ENCODE results near the gene SMYD3.

Gene SMYD3

DNA sequence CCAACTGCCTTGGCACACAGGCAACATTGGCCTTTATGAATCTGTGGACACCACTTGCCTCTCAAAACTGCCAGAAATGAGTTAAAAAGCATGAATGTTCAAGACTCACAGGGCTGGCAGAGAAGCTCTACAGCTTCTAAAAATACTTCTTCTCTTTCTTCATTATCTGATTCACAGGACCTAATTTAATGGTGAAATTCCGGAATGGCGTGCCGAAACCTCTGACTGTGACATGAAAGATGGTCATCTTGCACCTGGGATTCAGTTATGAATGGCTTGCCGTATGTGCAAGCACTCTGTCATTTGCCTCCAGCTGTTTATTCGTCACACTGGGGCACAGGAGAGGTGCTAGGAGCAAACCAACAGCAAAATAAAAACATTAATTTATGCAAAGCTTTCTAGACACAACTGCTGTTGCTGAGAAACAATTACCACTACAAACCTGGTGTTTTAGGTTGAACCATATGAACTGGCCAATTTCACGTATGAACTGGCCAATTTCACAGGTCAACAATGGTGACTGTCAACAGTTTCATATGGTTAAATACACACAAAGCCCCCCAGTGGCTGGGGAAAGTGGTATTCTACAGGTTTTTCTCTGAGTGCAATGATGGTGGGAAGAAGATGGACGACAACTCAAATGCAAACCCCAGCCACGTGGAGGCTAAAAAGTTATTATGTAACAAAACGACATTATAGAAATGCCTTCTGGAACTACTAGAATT is 704.0 kb downstream of the SMYD3 start:
- Histone ChIP-seq H3K9me2 (replicated peaks; ENCODE audit: insufficient read depth, low read length) (no peaks in the 10 kb centered on the region), H3K9me3 (ENCODE audit: insufficient read depth, low read length) (no peaks in the 10 kb centered on the region), H3K9ac (ENCODE audit: low read length) (no peak overlapping the region), H3K36me3 (ENCODE audit: low read length) (no peaks in the 10 kb centered on the region), H3F3A (ENCODE audit: insufficient read depth) (no peaks in the 10 kb centered on the region), H3K4me3 (ENCODE audit: insufficient read depth, low read length, poor library complexity, severe bottlenecking) (no peak overlapping the region), H4K20me1 (ENCODE audit: low read depth, low read length) (no peaks in the 10 kb centered on the region), H3K27me3 (ENCODE audit: low read length) (no peaks in the 10 kb centered on the region), H2AFZ (ENCODE audit: low read depth, low read length, severe bottlenecking) (no peak overlapping the region), H3K27ac (ENCODE audit: low read depth, low read length) (no peak overlapping the region), H3K4me2 (ENCODE audit: low read depth, low read length, poor library complexity, severe bottlenecking) (no peak overlapping the region), H3K79me2 (ENCODE audit: insufficient read depth, low read length) (no peaks in the 10 kb centered on the region)
- TF ChIP-seq CTCF (IDR thresholded peaks at IDR 0.05; ENCODE audit: insufficient read depth, low read length, poor library complexity, severe bottlenecking): no peak
- TF ChIP-seq EZH2phosphoT487 (conservative IDR thresholded peaks at IDR 0.05; ENCODE audit: low read length): no peak

DNA sequence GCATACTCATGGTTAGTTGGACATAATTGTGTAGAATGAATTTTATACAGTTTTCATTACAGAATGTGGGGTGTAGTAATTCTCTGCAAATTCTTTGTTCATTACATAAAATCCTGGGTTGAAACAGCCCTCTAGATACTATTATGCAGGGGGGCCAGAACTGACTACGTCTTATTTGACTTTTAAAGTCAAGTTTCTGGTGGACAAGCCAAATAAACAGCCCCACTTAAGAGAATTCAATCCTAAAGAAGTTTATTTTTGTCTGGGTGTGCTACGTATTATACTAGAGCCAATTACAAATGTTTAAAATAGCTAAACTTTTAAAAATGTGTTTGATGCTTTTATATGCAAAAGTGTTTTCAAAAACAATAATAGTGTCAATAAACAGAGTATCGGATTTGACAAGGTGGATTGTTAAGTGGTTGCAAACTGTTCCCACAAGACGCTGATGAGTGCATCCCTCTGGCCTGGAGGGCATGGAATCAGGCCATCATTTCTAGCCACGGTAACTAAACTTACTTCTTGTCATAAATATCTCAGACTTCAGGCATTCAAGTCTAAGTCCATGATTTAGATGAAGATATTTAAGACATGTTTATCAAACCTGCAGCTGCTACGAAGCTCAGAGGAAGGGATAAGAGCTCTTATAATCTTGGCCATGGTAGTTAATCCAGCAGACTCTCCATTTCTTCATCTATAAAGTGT is 706.0 kb downstream of the SMYD3 start:
- TF ChIP-seq CTCF (IDR thresholded peaks at IDR 0.05; ENCODE audit: insufficient read depth, low read length, poor library complexity, severe bottlenecking) (no peak), EZH2phosphoT487 (conservative IDR thresholded peaks at IDR 0.05; ENCODE audit: low read length) (no peak)
- Histone ChIP-seq H3K9me3 (ENCODE audit: insufficient read depth, low read length) (no peaks in the 10 kb centered on the region), H2AFZ (ENCODE audit: low read depth, low read length, severe bottlenecking) (no peak overlapping the region), H3F3A (ENCODE audit: insufficient read depth) (no peaks in the 10 kb centered on the region), H3K4me3 (ENCODE audit: insufficient read depth, low read length, poor library complexity, severe bottlenecking) (no peak overlapping the region), H4K20me1 (ENCODE audit: low read depth, low read length) (no peaks in the 10 kb centered on the region), H3K79me2 (ENCODE audit: insufficient read depth, low read length) (no peaks in the 10 kb centered on the region), H3K9me2 (replicated peaks; ENCODE audit: insufficient read depth, low read length) (no peaks in the 10 kb centered on the region), H3K36me3 (ENCODE audit: low read length) (no peaks in the 10 kb centered on the region), H3K27me3 (ENCODE audit: low read length) (no peaks in the 10 kb centered on the region), H3K4me2 (ENCODE audit: low read depth, low read length, poor library complexity, severe bottlenecking) (no peak overlapping the region), H3K9ac (ENCODE audit: low read length) (no peak overlapping the region), H3K27ac (ENCODE audit: low read depth, low read length) (no peak overlapping the region)

GRCh38 chr1:245798349-245798711 is 708.7 kb downstream of the SMYD3 start:
- H3K27me3 ChIP-seq (ENCODE audit: low read length): no peaks in the 10 kb centered on the region
- TF ChIP-seq EZH2phosphoT487 (conservative IDR thresholded peaks at IDR 0.05; ENCODE audit: low read length) (no peak), CTCF (IDR thresholded peaks at IDR 0.05; ENCODE audit: insufficient read depth, low read length, poor library complexity, severe bottlenecking) (no peak)
- no peaks in the 10 kb centered on the region for H3K9me3 ChIP-seq (ENCODE audit: insufficient read depth, low read length)
- H3K4me2 ChIP-seq (ENCODE audit: low read depth, low read length, poor library complexity, severe bottlenecking): no peak overlapping the region
- H3K79me2 ChIP-seq (ENCODE audit: insufficient read depth, low read length): no peaks in the 10 kb centered on the region
- H3K9ac ChIP-seq (ENCODE audit: low read length): no peak overlapping the region
- no peaks in the 10 kb centered on the region for H3K36me3 ChIP-seq (ENCODE audit: low read length)
- no peak overlapping the region for H3K4me3 ChIP-seq (ENCODE audit: insufficient read depth, low read length, poor library complexity, severe bottlenecking)
- no peaks in the 10 kb centered on the region for H3F3A ChIP-seq (ENCODE audit: insufficient read depth)
- H3K27ac ChIP-seq (ENCODE audit: low read depth, low read length): no peak overlapping the region
- H3K9me2 ChIP-seq (replicated peaks; ENCODE audit: insufficient read depth, low read length): no peaks in the 10 kb centered on the region
- no peak overlapping the region for H2AFZ ChIP-seq (ENCODE audit: low read depth, low read length, severe bottlenecking)
- H4K20me1 ChIP-seq (ENCODE audit: low read depth, low read length): no peaks in the 10 kb centered on the region
